NCI-H2196 (cell line): ENCODE data around the gene FHIT.

ENCODE experiments used
- DNase-seq: peaks from one replicate; lab custom pipeline; 2025; ENCODE audit not compliant: unreplicated experiment; lab: John Stamatoyannopoulos, UW

Gene FHIT

DNA sequence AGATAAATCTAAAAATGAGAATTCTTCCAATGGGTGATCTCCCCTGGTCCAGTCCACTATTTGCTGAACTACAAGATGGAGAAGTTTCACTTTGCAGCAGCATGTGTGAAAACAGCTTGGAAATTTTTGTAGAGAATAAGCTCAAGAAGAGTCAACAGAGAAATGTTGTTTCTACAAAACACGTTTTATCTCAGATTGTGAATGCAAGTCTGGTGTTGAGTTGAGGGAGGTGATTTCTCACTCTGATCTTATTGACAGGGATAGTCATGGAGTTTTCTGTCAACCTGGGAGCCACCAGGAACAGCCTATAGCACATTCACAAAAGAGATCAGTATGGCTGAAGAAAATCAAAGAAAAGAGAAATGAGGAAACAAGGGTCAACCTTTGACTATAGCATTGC is 1220.3 kb downstream of the FHIT start:
- no peak for DNase-seq

DNA sequence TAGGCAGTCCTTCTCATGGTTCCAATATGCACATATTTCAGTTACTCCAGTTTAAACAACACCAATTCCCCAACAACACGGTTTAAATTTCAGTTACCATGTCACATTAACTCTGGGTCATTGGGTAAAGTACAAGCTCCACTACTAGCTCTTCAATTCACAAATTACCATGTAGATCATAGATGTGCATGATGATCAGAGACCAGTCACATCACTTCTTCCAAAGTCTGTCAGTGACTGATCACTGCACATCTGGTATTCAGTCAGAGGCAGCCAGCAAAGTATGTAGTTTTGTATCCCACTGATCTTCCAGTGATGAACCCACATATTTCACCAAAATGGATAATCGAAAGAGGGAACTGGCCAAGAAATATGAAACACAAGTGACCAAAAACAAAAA is 1223.0 kb downstream of the FHIT start:
- no peak for DNase-seq

DNA sequence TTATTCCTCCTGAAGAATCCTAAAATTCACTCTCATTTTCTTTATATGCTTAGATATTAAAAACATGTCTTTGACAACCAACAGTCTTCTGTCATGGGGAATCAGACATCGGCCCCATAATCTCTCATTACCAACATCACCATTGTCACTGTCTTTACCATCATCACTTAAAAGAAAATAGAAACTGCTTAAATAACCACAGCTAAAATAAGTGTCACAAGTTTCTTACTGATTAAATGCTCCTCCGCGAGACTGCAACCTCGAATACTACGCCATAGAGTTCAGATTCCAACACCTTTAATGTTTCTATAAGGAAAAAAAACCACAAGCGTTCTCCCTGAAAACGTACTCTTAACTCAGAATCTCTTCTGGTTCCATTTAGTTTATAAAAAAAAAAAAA is 1223.9 kb downstream of the FHIT start:
- no peak for DNase-seq

DNA sequence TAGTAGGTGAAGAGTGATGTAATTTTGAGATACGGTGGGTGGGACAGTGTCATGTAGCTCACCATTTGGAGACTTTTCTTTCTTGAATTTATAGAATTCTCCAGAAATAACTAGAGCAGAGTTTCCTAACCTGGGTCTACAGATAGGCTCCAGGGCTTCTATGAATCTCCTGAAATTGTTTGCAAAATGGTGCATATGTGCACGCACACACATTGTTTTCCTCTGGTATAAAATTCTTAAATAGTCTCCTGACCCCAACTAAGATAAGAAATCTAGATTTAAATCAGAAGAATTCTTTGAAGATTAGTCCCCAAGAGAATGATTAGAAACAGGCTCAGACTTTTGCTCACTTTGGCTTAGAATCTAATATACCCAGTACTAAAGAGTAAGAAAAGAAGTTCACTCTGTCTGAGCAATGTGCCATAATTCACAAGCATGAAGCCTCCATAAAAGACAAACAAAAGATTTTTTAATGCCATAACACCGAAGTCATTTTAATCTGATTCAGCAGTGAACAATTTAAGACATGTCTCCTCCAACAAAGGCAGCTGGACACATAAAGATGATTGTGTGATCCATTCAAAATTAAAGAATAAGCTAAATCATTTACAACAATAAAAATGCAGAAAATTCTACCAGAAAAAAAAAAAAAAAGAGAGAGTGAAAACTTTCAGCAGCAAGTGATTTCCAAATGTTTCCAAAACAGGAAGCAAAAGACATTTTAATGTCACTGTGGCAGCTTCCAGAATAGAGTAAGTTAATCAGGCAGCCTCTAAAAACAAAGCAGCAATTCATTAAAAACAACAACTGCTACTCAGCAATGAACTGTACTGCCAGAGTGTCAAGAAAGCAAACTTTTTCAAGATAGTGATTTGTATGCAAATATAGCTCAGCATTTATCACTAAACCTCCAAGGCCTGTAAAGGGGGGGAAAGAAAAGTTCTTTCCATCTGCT is 1225.9 kb downstream of the FHIT start:
- no peak for DNase-seq

DNA sequence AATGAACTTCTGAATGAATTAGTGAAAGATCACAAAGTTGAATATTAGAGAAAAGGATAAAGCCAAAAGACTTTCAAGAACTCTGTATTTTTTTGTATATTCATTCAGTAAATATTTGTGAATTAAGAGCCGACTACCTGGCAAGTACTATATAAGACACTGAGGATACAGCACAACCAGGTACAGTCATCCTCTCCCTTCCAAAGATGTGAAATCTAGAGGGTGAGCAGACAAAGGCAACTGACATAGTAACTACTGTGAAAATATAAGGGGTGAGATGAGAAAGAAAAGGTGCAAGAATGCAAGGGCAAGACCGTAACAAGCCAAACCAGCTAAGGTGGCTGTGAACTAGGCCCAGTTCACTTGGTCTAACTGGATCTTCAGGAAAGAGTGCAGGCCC is 1226.9 kb downstream of the FHIT start:
- no peak for DNase-seq

DNA sequence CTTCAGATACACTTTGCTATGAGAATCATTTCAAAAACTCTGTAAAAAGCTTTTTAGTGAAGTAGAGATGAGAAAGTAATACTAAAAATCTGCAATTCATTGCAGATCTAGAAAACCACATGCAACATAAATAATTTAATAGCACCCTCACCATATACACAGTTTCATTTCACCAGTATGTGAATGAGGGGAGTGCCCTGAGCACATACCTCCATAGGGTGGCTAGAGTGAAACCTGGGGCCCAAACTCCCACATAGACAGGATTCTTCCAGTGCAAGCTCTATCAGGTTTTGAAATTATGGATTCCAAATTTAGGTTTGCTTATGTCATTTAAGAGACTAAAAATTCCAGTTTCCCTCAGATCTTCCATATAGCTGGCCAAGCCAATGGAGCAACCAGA is 1228.1 kb downstream of the FHIT start:
- DNase-seq = no peak

DNA sequence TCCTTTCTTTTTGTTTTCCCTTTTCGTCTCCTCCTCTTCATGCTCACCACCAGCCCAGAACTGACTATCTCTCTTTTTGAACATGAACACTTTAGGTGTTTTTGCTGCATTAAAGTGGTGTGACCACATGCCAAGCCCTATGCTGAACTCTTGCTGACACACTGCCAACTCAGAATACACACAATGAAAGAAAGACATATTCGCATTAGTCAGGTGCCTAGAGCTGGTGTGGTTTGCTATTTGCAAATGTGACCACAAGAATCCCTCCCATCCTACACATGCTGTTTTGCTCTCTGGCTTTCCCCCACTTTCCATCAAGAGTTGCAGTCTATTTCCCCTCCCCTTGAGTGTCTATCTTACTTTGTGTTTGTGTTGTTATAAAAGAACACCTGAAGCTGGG is 1233.6 kb downstream of the FHIT start:
- DNase-seq = no peak

DNA sequence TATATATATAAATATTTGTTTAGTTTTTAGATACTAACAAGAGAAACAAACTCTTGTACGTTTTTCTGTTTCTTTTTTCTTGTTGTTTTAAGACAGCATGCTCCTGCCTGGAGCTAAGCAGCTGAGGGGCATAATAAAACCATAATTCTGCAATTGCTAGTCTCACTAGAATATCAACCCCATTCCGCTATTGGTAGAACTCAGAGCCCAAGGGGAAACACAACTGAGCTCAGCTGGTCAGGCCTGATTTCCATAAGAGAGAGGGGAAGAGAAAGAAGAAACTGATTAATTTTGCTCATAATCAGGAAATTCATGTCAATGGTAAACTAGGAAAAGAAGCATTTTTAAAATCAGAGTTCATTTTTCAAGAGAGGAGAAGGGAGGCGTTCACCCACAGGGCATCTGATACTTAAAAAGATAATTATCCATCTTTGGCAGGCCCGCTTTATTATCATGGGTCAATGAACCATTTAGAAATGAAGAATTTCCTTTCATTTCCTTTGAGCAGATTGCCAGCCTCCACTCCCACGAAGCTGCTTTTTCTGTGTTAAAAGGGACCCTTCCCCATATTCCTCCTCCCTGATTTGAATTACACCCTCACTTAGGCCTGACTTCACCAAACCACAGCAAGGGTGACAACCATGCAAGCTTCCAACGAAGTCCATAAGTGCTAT is 1236.1 kb downstream of the FHIT start:
- no peak for DNase-seq

DNA sequence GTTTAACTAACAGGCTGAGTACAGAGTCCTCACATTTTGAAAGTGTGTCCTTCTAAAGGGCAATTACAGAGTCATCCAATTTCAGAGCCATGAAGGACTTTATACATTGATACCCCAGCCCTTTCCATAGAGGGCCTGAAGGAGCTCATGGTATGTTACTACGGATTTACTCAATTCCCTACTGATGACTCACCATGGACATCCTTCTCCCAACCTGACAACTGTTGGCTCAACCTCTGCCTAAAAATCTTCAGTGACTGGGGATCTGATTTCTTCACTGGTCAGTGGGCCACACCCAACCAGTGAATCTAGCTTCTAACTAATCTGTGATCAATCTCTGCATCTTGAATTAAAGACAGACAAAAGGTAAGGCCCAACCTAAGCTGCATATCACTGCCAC is 1238.0 kb downstream of the FHIT start:
- DNase-seq = no peak

DNA sequence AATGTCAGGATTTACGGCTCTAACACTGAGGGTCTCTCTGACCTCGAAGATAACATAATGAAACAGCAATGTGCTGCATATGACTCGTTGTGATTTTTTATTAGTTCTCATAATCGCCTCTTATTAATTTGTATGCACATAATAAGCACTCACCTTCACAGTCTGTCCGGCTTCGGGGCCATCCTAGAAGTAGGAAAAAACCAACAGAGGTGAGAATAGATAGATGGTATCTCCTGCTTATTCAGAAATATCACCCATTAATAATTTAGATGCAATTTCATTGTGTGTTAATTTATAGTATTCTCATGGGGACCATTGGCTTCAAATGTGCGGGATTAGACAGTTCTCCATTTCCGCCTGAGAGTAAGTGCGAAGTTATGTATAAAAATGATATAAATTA is 1240.0 kb downstream of the FHIT start:
- no peak for DNase-seq

DNA sequence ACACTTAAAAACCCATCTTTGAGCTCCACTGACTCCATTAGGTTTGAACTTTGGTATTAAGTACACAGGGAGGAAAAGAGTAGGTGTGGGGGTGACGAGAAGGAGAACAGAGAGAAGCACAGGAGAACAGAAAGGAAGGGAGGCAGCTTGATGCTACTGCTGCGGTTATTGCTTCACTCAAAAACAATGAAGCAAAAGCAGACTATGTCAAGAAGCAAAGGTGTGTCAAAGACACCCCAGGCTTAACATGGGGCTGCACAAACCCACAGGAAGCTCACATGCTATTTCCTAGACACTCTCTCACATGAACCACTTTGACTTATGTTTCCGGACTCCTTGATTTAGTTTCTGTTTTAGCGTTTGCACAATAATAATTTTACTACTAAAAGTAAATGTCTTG is 1240.5 kb downstream of the FHIT start:
- DNase-seq = no peak

DNA sequence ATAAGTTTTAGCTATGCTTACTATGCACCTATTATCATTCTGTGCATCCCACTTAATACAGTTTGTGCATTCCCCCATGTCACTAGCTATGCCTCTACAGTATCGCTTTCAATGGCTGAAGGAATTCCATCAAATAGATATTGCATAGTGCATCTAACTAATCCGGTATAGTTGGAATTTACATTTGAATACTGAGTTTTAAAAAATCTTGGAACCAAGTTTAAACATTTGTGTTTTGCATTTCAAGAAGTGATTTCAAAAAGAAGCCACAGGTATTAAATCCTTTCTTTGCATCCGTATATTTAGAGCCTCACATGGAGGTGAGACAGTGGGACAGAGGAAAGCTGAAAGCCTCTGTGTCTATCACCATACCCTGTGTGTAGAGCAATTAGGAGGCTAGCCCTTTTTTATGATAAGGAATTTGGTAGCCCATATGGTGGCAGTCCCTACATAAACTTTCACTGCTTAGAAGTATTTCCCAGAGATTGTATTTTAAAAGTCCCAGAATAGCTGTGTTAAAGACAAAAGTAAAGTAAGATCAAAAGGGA is 1241.2 kb downstream of the FHIT start:
- DNase-seq = no peak

DNA sequence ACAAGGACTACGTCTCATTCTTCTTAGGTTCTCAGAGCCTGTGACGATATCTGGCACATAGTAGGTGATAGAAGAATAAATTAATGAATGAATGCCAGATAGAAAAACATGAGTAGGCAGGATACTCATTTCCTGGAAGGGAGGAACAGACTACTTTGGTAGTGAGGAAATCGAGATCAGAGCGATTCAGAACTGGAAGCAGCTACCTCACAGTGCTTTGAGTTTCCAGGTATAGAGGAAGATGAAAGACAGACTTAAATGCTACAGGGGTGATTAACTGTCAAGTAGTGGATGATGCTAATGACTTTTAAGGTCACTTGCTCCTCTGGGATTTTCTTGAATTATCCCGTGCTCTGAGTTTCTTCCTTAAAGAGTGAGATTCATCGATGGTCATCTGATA is 1249.9 kb downstream of the FHIT start:
- no peak for DNase-seq

DNA sequence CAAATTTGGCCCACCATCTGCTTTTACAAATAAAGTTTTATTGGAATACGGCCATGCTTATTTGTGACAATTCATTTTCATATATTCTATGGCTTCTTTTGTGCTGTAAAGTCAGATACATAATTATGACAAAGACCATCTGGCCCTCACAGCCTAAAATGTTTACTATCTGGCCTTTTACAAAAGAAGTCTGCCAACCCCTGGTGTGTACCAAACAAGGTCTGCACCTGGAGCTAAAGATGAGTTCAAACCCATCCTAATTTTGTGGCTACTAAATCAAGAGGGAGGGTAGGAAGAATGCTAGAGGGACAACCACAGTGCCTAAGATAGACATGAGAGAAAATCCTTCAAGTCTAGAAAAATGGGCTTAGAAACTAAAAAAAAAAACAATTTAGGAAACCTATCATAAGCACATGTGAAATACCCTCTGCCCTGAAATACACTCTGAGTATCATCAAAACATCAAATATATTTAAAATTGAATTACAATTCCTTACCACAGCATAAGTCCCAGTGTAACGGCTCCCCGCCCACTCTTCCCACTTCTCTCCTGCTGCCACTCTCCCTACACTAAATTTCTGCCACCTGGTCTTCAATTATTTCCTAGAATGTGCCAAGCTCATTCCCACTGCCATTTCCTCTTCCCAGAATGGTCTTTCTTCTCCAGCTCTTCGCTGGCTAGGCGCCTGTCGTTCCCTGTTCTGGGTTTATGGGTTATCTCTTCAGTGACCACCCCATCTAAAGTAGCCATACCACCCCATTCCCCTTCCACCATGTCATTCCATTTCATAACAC is 1250.7 kb downstream of the FHIT start:
- no peak for DNase-seq

DNA sequence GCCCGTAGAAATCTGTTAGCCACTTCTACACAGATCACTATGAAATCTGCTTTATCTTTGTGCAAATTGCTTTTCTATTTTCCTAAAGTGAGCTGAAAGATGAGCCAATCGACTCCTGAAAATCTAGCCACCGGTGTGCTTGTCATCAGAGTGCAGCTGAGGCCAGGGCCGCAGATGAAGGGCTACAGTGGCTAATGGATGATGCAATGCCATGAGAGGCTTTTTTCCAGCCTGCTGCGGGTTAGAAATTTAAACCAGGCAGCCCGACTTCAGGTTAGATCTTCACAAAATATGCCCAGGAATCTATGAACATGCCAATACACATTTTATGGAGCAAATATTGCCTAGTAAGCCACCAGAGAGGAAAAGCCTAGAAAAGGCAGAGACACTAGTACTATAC is 1253.2 kb downstream of the FHIT start:
- no peak for DNase-seq

DNA sequence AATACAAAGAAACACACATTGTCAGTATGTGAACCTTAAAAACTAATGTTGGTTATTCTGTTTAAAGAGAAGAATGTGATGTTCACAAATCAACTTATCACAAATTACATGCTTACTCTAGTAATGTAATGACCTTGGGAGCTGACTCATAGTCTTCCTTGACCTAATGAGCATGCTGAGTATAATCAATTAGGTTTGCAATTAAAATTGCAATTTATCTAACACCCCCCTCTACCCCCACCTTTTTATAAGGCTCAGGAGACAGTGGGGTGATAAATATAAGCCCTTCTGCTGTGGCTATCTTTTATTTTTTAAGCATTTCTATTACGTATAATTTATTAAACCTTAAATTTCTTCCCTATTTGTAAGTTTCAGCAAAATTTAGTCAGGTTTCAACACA is 1253.7 kb downstream of the FHIT start:
- no peak for DNase-seq

DNA sequence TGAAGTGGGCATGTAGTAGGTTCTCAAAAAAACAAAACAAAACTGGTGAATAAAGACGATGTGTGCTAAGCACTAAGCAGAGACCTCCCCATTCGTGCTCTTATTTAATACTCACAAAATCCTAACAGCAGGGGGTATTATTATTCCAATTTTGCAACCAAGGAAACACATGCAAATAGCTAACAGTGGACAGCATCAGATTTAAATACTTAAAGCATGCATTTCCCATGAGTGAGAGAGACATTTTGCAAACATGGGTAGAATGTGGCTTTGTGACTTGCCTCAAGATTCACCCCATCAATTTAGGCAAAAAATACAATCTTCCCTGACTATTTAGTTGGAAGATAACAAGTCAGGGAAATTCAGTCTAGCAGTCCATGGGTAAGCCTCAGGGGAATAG is 1255.2 kb downstream of the FHIT start:
- no peak for DNase-seq

DNA sequence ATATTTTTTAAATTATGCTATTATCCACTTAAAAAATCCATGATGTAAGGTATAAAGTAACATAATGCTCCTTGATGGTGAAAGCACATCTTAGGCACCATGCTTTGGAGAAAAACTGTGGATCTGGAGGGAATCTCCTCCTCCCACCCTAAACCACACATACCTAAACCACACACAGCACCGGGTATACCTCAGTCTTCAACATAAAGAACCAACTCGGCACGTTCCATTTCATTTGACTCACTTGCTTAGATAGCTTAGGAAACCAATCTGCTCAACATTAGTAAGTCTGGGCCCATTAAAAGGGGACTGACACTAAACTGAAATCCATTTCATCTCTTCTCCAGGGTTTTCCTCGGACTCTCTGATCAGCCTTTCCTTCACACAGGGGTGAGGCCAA is 1255.7 kb downstream of the FHIT start:
- no peak for DNase-seq

DNA sequence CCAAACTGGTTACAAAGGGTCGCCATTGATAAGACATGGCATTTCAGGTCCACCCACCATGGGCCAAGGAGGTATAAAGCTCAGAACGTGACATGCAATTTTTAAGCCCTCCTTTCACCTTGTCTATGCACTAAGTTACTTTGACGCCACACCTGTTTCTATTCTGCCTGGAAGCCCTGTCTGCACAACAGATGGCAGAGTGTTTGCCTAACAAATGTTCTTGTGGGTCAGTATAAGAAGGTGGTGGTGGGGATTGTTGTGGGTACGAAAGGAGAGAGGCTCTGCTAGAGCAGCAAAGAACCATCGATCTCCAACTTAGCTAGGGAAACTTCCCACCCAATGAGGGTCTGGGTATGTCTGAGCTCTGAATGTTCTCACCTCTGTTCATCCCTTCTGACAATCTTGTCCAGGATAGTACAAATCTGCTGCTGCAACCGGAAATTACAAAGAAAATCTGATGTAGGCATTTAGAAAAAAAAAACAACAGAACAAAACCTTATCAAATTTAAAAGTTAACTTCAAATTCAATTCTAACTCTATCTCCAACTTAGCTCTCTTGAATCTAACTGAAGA is 1256.4 kb downstream of the FHIT start:
- no peak for DNase-seq

DNA sequence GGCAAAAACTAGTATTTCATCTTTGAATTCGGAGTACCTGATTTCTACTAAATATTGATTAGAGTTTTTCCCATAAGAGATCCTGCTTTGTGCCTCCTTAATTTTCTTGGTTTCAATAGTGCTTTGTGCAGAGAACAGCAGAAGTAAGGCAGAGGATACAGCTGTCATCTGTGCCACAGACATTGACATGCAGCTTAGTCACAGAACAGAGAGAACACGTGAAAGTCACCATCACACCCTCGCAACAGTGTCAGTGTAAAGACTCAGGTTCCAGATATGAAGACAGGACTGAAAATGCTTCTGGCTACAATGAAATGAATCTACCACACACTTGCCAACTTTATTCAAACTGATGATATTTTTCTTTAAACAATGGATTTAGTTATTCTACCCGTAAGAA is 1258.7 kb downstream of the FHIT start:
- no peak for DNase-seq

DNA sequence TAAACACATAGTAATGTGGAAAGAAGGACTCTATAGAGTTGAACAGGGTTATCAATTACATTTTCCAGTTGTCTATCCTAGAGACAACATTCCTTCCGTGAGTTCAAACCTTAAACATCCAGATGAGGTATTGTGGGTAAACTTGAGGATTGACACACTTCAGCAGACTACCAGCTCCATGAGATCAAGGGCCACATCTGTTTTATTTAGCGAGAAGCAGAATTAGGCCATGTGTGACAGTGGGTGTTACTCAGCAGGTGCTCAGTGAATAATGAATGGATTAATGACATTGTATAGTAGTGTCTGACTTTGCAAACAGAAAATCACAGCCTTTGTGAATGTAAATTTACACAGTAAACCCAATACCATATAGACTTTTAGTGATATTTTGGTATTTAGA is 1260.3 kb downstream of the FHIT start:
- DNase-seq = no peak
